ENCODE results near the gene MAX. TPM values are rescaled to one million over a fixed set of nuclear protein-coding genes. Genes with fewer than 3 reads are reported as not detected.

MAX gene
- total and polyA plus RNA-seq, 2 of the 13 experiments (the other 11 are each of a cell fraction or from before 2014, with no cell fraction given): 28.5 to 29.3 TPM

- 79% methylated on average over 6 of the region's 6 CpGs for WGBS (ENCODE audit: low lambda C conversion rate)
- POLR2A ChIA-PET: no interaction called here
- peaks cover 28 to 80% of the 10 kb centered on the region in 2 experiments for H3K36me3 ChIP-seq (replicated peaks in 1 of 2; ENCODE audit: control insufficient read depth in 1 of 2, insufficient read depth in 2 of 2, low read length in 2 of 2)
- H3K4me3 ChIP-seq (replicated peaks in 1 of 3; ENCODE audit: insufficient read depth in 1 of 3, low read depth in 2 of 3, low read length in 3 of 3): no peak overlapping the region
- intact Hi-C loops (cut with micrococcal nuclease; ENCODE audit: unreplicated experiment): no loop called here
- no peak overlapping the region for H3K9ac ChIP-seq (ENCODE audit: insufficient read depth, low read depth, low read length)
- no peak overlapping the region for H2AFZ ChIP-seq (ENCODE audit: low read length)
- no peak for DNase-seq (ENCODE audit: low spot score)
- ATAC-seq: no peak
- no peak overlapping the region for H3K27ac ChIP-seq (ENCODE audit: extremely low read length, insufficient read depth, low read length)
- FAIRE-seq: no peak
- TF ChIP-seq ELF1 (CRISPR knock-in tag; IDR thresholded peaks at IDR 0.05): no peak
- in situ Hi-C loops (cut with HindIII; ENCODE audit: extremely low pct_ligation_motif_present, low pct_unique_long_range_greater_than_20kb): no loop called here
- 0 out of 2 replicates have a peak, but pooled peaks cover 12% of the 10 kb centered on the region for H3K4me1 ChIP-seq (ENCODE audit: insufficient read depth, low read length)
- no peaks in the 10 kb centered on the region for H3K79me2 ChIP-seq (ENCODE audit: insufficient read depth, low read length)
- no peak overlapping the region for H3K4me2 ChIP-seq (ENCODE audit: low read depth, low read length)
- no peaks in the 10 kb centered on the region for H3K27me3 ChIP-seq (ENCODE audit: control insufficient read depth in 1 of 2, insufficient read depth in 2 of 2, low read length in 2 of 2)
- CTCF ChIA-PET (ENCODE audit: low intra/inter-chr PET ratio, low total read pairs): no interaction called here
- BruUV-seq (replicated peaks): no TSS peak
- H3K9me3 ChIP-seq (ENCODE audit: low read length): no peaks in the 10 kb centered on the region
- 0 out of 2 replicates have a peak, but pooled peaks cover 5% of the 10 kb centered on the region for H4K20me1 ChIP-seq (ENCODE audit: insufficient read depth, low read length)
Observed at GRCh38 chr14:65084554-65085505, 17.5 kb downstream of the MAX start.

DNA sequence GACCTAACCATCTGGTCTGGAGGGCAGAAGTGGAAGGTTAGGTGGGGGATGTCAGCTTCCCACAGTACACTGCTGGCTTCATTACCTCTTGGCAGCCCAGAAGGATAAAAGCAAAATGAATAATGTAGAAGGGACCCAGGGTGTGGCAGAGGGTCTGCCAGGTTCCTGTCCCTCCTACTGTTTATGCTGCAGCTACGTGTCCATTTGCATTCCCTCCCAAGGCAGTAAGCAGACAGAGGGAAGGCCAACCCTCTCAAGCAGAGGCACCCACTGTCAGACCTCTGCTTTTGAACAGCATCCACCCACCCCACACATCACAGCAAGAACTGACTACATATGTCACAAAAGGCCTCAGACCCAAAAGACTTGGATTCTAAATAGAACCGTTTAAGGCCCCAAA is 19.4 kb downstream of the MAX start:
- intact Hi-C loops (cut with micrococcal nuclease; ENCODE audit: unreplicated experiment) (no loop called here), in situ Hi-C loops (cut with HindIII; ENCODE audit: extremely low pct_ligation_motif_present, low pct_unique_long_range_greater_than_20kb) (no loop called here)
- DNase-seq (ENCODE audit: low spot score): no peak
- no peaks in the 10 kb centered on the region for H3K9me3 ChIP-seq (ENCODE audit: low read length)
- no peaks in the 10 kb centered on the region for H3K79me2 ChIP-seq (ENCODE audit: insufficient read depth, low read length)
- ATAC-seq: no peak
- no peak overlapping the region for H3K9ac ChIP-seq (ENCODE audit: insufficient read depth, low read depth, low read length)
- CTCF ChIA-PET (ENCODE audit: low intra/inter-chr PET ratio, low total read pairs): no interaction called here
- FAIRE-seq: no peak
- 90% methylated on average over 2 of the region's 2 CpGs for WGBS (ENCODE audit: low lambda C conversion rate)
- BruUV-seq (replicated peaks): no TSS peak
- H3K4me3 ChIP-seq (replicated peaks in 1 of 3; ENCODE audit: insufficient read depth in 1 of 3, low read depth in 2 of 3, low read length in 3 of 3): no peak overlapping the region
- no peak overlapping the region for H3K4me2 ChIP-seq (ENCODE audit: low read depth, low read length)
- H4K20me1 ChIP-seq (ENCODE audit: insufficient read depth, low read length): 0 out of 2 replicates have a peak, but pooled peaks cover 5% of the 10 kb centered on the region
- H3K36me3 ChIP-seq (replicated peaks in 1 of 2; ENCODE audit: control insufficient read depth in 1 of 2, insufficient read depth in 2 of 2, low read length in 2 of 2): peaks cover 19 to 74% of the 10 kb centered on the region in 2 experiments
- 0 out of 2 replicates have a peak, but pooled peaks cover 12% of the 10 kb centered on the region for H3K4me1 ChIP-seq (ENCODE audit: insufficient read depth, low read length)
- no peak overlapping the region for H2AFZ ChIP-seq (ENCODE audit: low read length)
- H3K27me3 ChIP-seq (ENCODE audit: control insufficient read depth in 1 of 2, insufficient read depth in 2 of 2, low read length in 2 of 2): no peaks in the 10 kb centered on the region
- H3K27ac ChIP-seq (ENCODE audit: extremely low read length, insufficient read depth, low read length): no peak overlapping the region
- POLR2A ChIA-PET: no interaction called here
- TF ChIP-seq, protein P1, sequence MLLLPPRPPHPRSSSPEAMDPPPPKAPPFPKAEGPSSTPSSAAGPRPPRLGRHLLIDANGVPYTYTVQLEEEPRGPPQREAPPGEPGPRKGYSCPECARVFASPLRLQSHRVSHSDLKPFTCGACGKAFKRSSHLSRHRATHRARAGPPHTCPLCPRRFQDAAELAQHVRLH (CRISPR knock-in tag; IDR thresholded peaks at IDR 0.05; ENCODE audit: borderline replicate concordance, low read depth): no peak
- TF ChIP-seq POLR2AphosphoS2 (IDR thresholded peaks at IDR 0.05; ENCODE audit: low read depth, low read length) (no peak), ZNF367 (CRISPR knock-in tag; IDR thresholded peaks at IDR 0.05; ENCODE audit: borderline replicate concordance) (no peak), HBP1 (CRISPR knock-in tag; IDR thresholded peaks at IDR 0.05; ENCODE audit: low read depth) (no peak), ZNF12 (CRISPR knock-in tag; IDR thresholded peaks at IDR 0.05) (no peak), POGK (CRISPR knock-in tag; conservative IDR thresholded peaks at IDR 0.05) (no peak), JARID2 (CRISPR knock-in tag; IDR thresholded peaks at IDR 0.05; ENCODE audit: insufficient replicate concordance) (no peak)

Measured in HepG2 (cell line).